Skeletal muscle satellite cell (primary cell): ENCODE data around the gene ZCCHC17.
A peak's percentile ranks its signal among the peaks of the same experiment; 100 is the strongest.

ENCODE experiments used
- H3K27me3 ChIP-seq: 2 replicates; pipeline ENCODE4 v1.7.0; 2013; ENCODE audit warnings: low read length; ENCODE audit not compliant: control insufficient read depth, insufficient read depth
- H3K36me3 ChIP-seq: 2 replicates; pipeline ENCODE4 v1.7.0; 2013; ENCODE audit warnings: mild to moderate bottlenecking, control low read depth, low read length; ENCODE audit not compliant: insufficient read depth
- H3K4me1 ChIP-seq: 2 replicates; pipeline ENCODE4 v1.7.0; 2013; ENCODE audit warnings: low read length; ENCODE audit not compliant: control insufficient read depth, insufficient read depth
- H3K4me2 ChIP-seq: 2 replicates; pipeline ENCODE4 v1.7.0; 2013; ENCODE audit warnings: mild to moderate bottlenecking, low read length
- H3K4me3 ChIP-seq: 2 replicates; pipeline ENCODE4 v1.7.0; 2013; ENCODE audit warnings: low read length
- H3K9ac ChIP-seq: 2 replicates; pipeline ENCODE4 v1.7.0; 2013; ENCODE audit warnings: mild to moderate bottlenecking, low read depth, low read length, moderate library complexity
- H3K9me3 ChIP-seq: replicated peaks from 2 replicates; pipeline ENCODE4 v1.7.0; 2013; ENCODE audit warnings: mild to moderate bottlenecking, control low read depth, low read length

Gene ZCCHC17

DNA sequence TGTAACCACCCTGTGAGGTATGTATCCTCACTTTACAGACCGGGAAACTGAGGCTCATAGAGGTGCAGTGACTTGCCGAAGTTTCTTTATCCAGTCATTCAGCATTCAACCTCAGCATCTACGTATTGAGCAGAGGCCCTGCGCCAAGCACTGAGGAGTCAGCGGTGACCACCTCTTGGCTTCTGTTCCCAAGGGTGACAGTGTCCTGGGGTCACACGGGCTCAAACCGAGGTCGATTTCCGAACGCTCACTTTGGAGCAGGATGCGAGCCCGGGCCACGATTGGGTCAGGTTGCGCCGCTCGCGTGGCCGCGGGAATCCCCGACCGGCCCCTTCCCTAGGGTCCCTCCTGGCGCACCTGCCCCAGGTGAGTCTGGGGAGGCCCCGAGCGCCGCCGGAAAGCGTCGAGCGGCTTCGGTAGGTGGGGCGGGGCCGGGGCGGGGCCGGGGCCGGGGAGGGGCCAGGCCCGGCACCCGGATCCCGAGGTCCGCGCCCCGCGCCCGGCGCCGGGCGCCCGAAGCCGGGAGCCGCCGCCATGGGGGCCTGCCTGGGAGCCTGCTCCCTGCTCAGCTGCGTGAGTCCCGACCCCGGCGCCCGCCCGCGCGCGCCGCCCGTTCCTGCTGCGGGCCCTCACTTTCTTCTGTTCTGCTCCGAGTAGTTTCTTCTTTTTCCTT is 116.0 kb downstream of the ZCCHC17 start, which contains the start of gene SERINC2:
SERINC2 (plus strand) TSS at position 482 of the 673 bp plus-strand sequence; CDS start at position 535, 53 bp downstream.
- Histone ChIP-seq H3K4me2 (peak within 1 kb of the TSS; percentile 97), H3K9me3 (no peaks in the 10 kb centered on the region), H3K36me3 (no peaks in the 10 kb centered on the region), H3K9ac (peak within 1 kb of the TSS; percentile 94), H3K4me1 (peaks cover 34% of the 10 kb centered on the region), H3K4me3 (peak within 1 kb of the TSS; percentile 92), H3K27me3 (no peaks in the 10 kb centered on the region)

GRCh38 chr1:31413405-31414001 is 116.7 kb downstream of the ZCCHC17 start:
- Histone ChIP-seq H3K4me1 (peaks cover 34% of the 10 kb centered on the region), H3K4me2 (peak overlapping the region; percentile 97), H3K4me3 (peak overlapping the region; percentile 92), H3K9ac (peak overlapping the region; percentile 94), H3K27me3 (no peaks in the 10 kb centered on the region), H3K36me3 (no peaks in the 10 kb centered on the region), H3K9me3 (no peaks in the 10 kb centered on the region)
